Natural killer cell (primary cell): Measurements from ENCODE around the gene FOXA3. TPM values are rescaled to one million over a fixed set of nuclear protein-coding genes. Genes with fewer than 3 reads are reported as not detected.
A peak's percentile ranks its signal among the peaks of the same experiment; 100 is the strongest.

Source experiments
- ATAC-seq, 3 donors: fragments of 150-1000 bp in 2 of 3; fragments of 200-7000 bp in 1 of 3; cut with Tn5 transposase; 1 replicate in 1 of 3; 2 replicates in 2 of 3; pipeline ENCODE4 v1.10.0; 2021; ENCODE audit warnings: mild to moderate bottlenecking in 2 of 3, moderate library complexity in 2 of 3
- DNase-seq, 2 donors: peaks; one replicate each; pipeline versions ENCODE4 v3.0.0 to v3.0.0-alpha.2; 2013 to 2021; ENCODE audit warnings: mixed read lengths in 1 of 2
- H3K27ac ChIP-seq: one replicate; pipeline ENCODE4 v1.5.1; 2013; ENCODE audit warnings: mild to moderate bottlenecking, low read length
- H3K27me3 ChIP-seq: one replicate; pipeline ENCODE4 v1.6.1; 2013; ENCODE audit warnings: low read length; ENCODE audit not compliant: control insufficient read depth, insufficient read depth
- H3K36me3 ChIP-seq: one replicate; pipeline ENCODE4 v1.6.1; 2013; ENCODE audit warnings: low read length; ENCODE audit not compliant: control insufficient read depth, insufficient read depth
- H3K4me1 ChIP-seq: one replicate; pipeline ENCODE4 v1.6.1; 2013; ENCODE audit warnings: low read length; ENCODE audit not compliant: control insufficient read depth, insufficient read depth
- H3K4me3 ChIP-seq: one replicate; pipeline ENCODE4 v1.5.1; 2013; ENCODE audit warnings: low read length
- H3K9me3 ChIP-seq: one replicate; pipeline ENCODE4 v1.6.1; 2013; ENCODE audit warnings: low read length; ENCODE audit not compliant: control insufficient read depth, insufficient read depth
- H3K27ac Mint-ChIP-seq, 2 donors: one replicate each; pipeline ENCODE4 v1.8.0; 2022; ENCODE audit warnings: mild to moderate bottlenecking in 2 of 2, mixed read lengths in 2 of 2, moderate library complexity in 1 of 2
- H3K27me3 Mint-ChIP-seq, 2 donors: one replicate each; pipeline ENCODE4 v1.8.0; 2022; ENCODE audit warnings: low read depth in 2 of 2, mixed read lengths in 2 of 2
- H3K36me3 Mint-ChIP-seq: one replicate; pipeline ENCODE4 v1.8.0; 2022; ENCODE audit warnings: mixed read lengths
- H3K4me1 Mint-ChIP-seq, 2 donors: one replicate each; pipeline ENCODE4 v1.8.0; 2022; ENCODE audit warnings: mixed read lengths in 2 of 2
- H3K4me3 Mint-ChIP-seq: one replicate; pipeline ENCODE4 v1.8.0; 2022; ENCODE audit warnings: mild to moderate bottlenecking, moderate library complexity, mixed read lengths
- H3K9me3 Mint-ChIP-seq, 2 donors: one replicate each; pipeline ENCODE4 v1.8.0; 2022; ENCODE audit warnings: mixed read lengths in 2 of 2
- WGBS: methylation state at CpG from one replicate; pipeline ENCODE4 v1.1.7; 2013; ENCODE audit warnings: missing lambda C conversion rate; ENCODE audit not compliant: insufficient coverage; 5-methylcytosine and 5-hydroxymethylcytosine counted together
- intact Hi-C: fragments of 100-400 bp; cut with micrococcal nuclease; formaldehyde crosslinking; loops from one replicate; pipeline ENCODE4 v1.14.2; 2022
- total RNA-seq, 4 donors: library from RNA; stranded (reverse); fragments of 120-200 nt in 1 of 4; gene quantifications; one replicate each; pipeline versions ENCODE4 v1.2.3 to v1.2.4, GENCODE V29; 2013 to 2022
- TF ChIP-seq, protein P1 (sequence below): fragments of 200-600 bp; IDR thresholded peaks from one replicate; pipeline ENCODE4 v1.8.0; 2022; ENCODE audit warnings: antibody characterized with exemption

FOXA3 gene
- total RNA-seq, 3 donors from 2014 or later (not counting 1 experiment from before 2014, with no cell fraction given): not detected

DNA sequence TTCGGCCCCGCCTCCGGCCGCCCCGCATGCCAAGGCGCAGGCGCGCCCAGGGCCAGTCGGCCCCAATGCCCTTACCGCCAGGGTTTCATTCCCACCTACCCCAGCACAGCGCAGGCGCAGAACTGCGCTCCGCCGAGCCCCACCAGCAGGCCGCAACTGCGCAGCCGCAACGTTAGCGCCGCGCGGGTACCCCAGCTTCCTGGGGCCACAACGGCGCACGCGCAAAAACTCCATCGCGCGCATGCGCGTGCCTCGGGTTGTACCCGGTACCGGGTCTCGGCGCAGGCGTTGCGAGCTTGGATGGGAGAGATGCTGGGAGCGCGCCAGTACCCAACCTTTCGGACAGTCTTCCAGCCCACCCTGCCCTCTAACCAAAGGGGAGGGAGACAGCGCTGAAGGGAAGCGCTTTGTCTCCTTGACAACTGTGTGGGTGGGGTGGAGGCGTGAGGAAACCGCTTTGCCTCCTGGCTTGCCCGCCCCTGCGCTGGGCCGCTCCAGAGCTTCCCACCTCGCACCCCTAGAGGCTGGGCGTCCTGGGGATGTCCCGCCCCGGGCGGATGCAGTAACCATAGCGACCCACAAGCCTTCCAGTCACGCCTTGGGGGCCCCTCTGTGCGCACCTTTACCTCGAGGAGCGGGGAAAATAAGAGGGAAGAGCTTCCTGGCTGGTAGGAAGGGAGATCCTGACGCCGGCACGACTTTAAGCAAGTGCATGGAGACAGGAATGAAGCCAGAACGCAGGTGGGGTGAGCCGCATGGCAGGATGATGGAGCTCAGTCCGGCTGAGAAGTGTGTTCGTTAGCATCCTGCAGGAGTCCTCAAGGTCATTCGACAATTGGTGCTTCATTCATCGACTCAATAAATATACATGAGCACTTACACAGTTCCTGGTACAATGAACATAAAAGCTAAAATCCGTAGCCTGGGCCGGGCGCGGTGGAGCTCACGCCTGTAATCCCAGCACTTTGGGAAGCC, 38.8 kb downstream of the FOXA3 start:
- Histone ChIP-seq H3K27ac (peak overlapping the region; percentile 73), H3K4me1 (peaks cover 22% of the 10 kb centered on the region), H3K27me3 (no peaks in the 10 kb centered on the region), H3K9me3 (no peaks in the 10 kb centered on the region), H3K36me3 (peaks cover 10% of the 10 kb centered on the region), H3K4me3 (peak overlapping the region; percentile 56)
- H3K36me3 Mint-ChIP-seq: no peaks in the 10 kb centered on the region
- DNase-seq (peak; percentile 99 to 100), ATAC-seq (peak; percentile 85 to 93 (median 87))
- H3K27me3 Mint-ChIP-seq: peaks cover 0 to 3% of the 10 kb centered on the region in 2 donors
- peak overlapping the region; percentile 96 for H3K4me3 Mint-ChIP-seq
- peaks cover 0 to 30% of the 10 kb centered on the region in 2 donors for H3K4me1 Mint-ChIP-seq
- 3% methylated on average over 70 of the region's 73 CpGs for WGBS
- TF ChIP-seq, protein P1, sequence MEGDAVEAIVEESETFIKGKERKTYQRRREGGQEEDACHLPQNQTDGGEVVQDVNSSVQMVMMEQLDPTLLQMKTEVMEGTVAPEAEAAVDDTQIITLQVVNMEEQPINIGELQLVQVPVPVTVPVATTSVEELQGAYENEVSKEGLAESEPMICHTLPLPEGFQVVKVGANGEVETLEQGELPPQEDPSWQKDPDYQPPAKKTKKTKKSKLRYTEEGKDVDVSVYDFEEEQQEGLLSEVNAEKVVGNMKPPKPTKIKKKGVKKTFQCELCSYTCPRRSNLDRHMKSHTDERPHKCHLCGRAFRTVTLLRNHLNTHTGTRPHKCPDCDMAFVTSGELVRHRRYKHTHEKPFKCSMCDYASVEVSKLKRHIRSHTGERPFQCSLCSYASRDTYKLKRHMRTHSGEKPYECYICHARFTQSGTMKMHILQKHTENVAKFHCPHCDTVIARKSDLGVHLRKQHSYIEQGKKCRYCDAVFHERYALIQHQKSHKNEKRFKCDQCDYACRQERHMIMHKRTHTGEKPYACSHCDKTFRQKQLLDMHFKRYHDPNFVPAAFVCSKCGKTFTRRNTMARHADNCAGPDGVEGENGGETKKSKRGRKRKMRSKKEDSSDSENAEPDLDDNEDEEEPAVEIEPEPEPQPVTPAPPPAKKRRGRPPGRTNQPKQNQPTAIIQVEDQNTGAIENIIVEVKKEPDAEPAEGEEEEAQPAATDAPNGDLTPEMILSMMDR: no peak
- intact Hi-C loops: loop anchor here (1.0 kb wide), 2 partner anchors 17 to 40 kb away; partner anchors contain the start of genes IRF2BP1 and SYMPK
- H3K9me3 Mint-ChIP-seq: no peaks in the 10 kb centered on the region
- H3K27ac Mint-ChIP-seq: peak overlapping the region; percentile 83 to 92

DNA sequence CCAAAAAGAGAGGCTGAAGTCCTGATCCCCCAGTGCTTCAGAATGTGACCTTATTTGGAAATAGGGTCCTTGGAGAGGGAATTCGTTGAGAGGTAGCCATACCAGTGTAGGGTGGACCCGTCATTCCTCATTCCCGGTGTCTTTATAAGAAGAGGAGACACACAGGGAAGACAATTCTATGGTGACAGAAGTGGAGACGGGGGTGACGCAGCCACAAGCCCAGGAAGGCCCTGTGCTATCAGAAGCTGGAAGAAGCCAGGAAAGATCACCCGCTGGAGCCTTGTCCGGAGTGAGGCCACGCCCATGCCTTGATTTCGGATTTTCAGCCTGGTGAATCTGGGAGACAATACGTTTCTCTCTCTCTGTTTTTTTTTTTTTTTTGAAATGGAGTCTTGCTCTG, 40.9 kb downstream of the FOXA3 start:
- no peaks in the 10 kb centered on the region for H3K36me3 ChIP-seq
- DNase-seq (no peak), ATAC-seq (no peak)
- H3K4me1 ChIP-seq: peaks cover 22% of the 10 kb centered on the region
- Mint-ChIP-seq H3K27me3 (peaks cover 0 to 10% of the 10 kb centered on the region in 2 donors), H3K27ac (no peak overlapping the region), H3K4me3 (no peak overlapping the region), H3K9me3 (no peaks in the 10 kb centered on the region), H3K4me1 (peaks cover 0 to 28% of the 10 kb centered on the region in 2 donors), H3K36me3 (no peaks in the 10 kb centered on the region)
- TF ChIP-seq, protein P1: no peak
- no peak overlapping the region for H3K27ac ChIP-seq
- 91% methylated on average over 10 of the region's 10 CpGs for WGBS
- no peaks in the 10 kb centered on the region for H3K27me3 ChIP-seq
- no peaks in the 10 kb centered on the region for H3K9me3 ChIP-seq
- no peak overlapping the region for H3K4me3 ChIP-seq
- intact Hi-C loops: no loop called here

DNA sequence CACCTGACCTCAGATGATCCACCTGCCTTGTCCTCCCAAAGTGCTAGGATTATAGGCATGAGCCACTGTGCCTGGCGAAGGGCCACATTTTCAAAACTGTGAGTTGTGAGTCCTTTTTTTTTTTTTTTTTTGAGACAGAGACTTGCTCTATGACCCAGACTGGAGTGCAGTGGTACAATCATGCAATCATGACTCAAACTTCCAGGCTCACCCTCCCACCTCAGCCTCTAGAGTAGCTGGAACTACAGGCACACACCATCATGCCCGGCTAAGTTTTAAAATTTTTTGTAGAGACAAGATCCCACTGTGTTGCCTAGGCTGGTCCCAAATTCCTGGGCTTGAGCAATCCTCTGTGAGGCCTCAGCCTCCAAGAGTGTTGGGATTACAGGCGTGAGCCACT, 42.1 kb downstream of the FOXA3 start:
- Mint-ChIP-seq H3K27ac (no peak overlapping the region), H3K9me3 (no peaks in the 10 kb centered on the region), H3K4me1 (peaks cover 0 to 19% of the 10 kb centered on the region in 2 donors), H3K27me3 (peaks cover 3 to 11% of the 10 kb centered on the region in 2 donors), H3K36me3 (no peaks in the 10 kb centered on the region), H3K4me3 (no peak overlapping the region)
- Histone ChIP-seq H3K27me3 (no peaks in the 10 kb centered on the region), H3K27ac (no peak overlapping the region), H3K9me3 (no peaks in the 10 kb centered on the region), H3K4me1 (peaks cover 17% of the 10 kb centered on the region), H3K36me3 (no peaks in the 10 kb centered on the region), H3K4me3 (no peak overlapping the region)
- TF ChIP-seq, protein P1: no peak
- 86% methylated on average over 3 of the region's 3 CpGs for WGBS
- DNase-seq: no peak
- ATAC-seq: no peak
- intact Hi-C loops: no loop called here
